ENCODE data around the gene SLC35G6. TPM values are rescaled to one million over a fixed set of nuclear protein-coding genes. Genes with fewer than 3 reads are reported as not detected.

Gene SLC35G6
- total RNA-seq (2022; extraction: Qiagen RNA extraction; ENCODE audit: low read depth): not detected in 5 replicates

GRCh38 chr17:7481275-7481674 lies at the start of gene SLC35G6:
Gene SLC35G6 (plus strand): TSS chr17:7481446. CDS start chr17:7481517, 71 bp downstream.

GRCh38 chr17:7439462-7440112 lies 41.7 kb upstream of the SLC35G6 start, which contains the start of gene FGF11:
Gene FGF11 (plus strand): TSS chr17:7439512. CDS start chr17:7439621, 109 bp downstream.

GRCh38 chr17:7444682-7445618 lies 36.3 kb upstream of the SLC35G6 start, which contains the start of gene CHRNB1:
Gene CHRNB1 (plus strand): TSS chr17:7445061. CDS start chr17:7445128, 67 bp downstream.

GRCh38 chr17:7479213-7480088 lies 1.8 kb upstream of the SLC35G6 start, which contains the start of gene ZBTB4:
Gene ZBTB4 (minus strand): TSS chr17:7479631. CDS start chr17:7466801, 12,830 bp downstream.

GRCh38 chr17:7484067-7484918 lies 3.0 kb downstream of the SLC35G6 start, which contains the start of gene POLR2A:
Gene POLR2A (plus strand): TSS chr17:7484366.

Other genes starting within 250 kb of the SLC35G6 start
- 31.4 to 43.0 TPM (median 35.3 TPM) in 5 replicates for gene DVL2, start 246.9 kb upstream of the SLC35G6 start, total RNA-seq (2022; extraction: Qiagen RNA extraction; ENCODE audit: low read depth)
- 90.3 to 102 TPM (median 93.3 TPM) in 5 replicates for gene PHF23, start 242.0 kb upstream of the SLC35G6 start, total RNA-seq (2022; extraction: Qiagen RNA extraction; ENCODE audit: low read depth)
- gene GABARAP, start 239.0 kb upstream of the SLC35G6 start, total RNA-seq (2022; extraction: Qiagen RNA extraction; ENCODE audit: low read depth): 605 to 729 TPM (median 704 TPM) in 5 replicates
- gene CTDNEP1, start 229.7 kb upstream of the SLC35G6 start, total RNA-seq (2022; extraction: Qiagen RNA extraction; ENCODE audit: low read depth): 208 to 246 TPM (median 226 TPM) in 5 replicates
- 116 to 129 TPM (median 124 TPM) in 5 replicates for gene ELP5, start 229.2 kb upstream of the SLC35G6 start, total RNA-seq (2022; extraction: Qiagen RNA extraction; ENCODE audit: low read depth)
- 0.63 to 0.91 TPM (median 0.76 TPM) in 5 replicates for gene CLDN7, start 219.0 kb upstream of the SLC35G6 start, total RNA-seq (2022; extraction: Qiagen RNA extraction; ENCODE audit: low read depth)
- 0.13 to 0.27 TPM (median 0.16 TPM) in 5 replicates for gene SLC2A4, start 199.7 kb upstream of the SLC35G6 start, total RNA-seq (2022; extraction: Qiagen RNA extraction; ENCODE audit: low read depth)
- gene YBX2, start 186.8 kb upstream of the SLC35G6 start, total RNA-seq (2022; extraction: Qiagen RNA extraction; ENCODE audit: low read depth): 0.40 to 0.60 TPM (median 0.53 TPM) in 5 replicates
- gene EIF5A, start 173.8 kb upstream of the SLC35G6 start, total RNA-seq (2022; extraction: Qiagen RNA extraction; ENCODE audit: low read depth): 1,614 to 1,831 TPM (median 1,704 TPM) in 5 replicates
- 75.1 to 106 TPM (median 95.2 TPM) in 5 replicates for gene GPS2, start 166.1 kb upstream of the SLC35G6 start, total RNA-seq (2022; extraction: Qiagen RNA extraction; ENCODE audit: low read depth)
- gene NEURL4, start 152.1 kb upstream of the SLC35G6 start, total RNA-seq (2022; extraction: Qiagen RNA extraction; ENCODE audit: low read depth): 27.1 to 33.9 TPM (median 31.9 TPM) in 5 replicates
- 3.9 to 7.6 TPM (median 4.2 TPM) in 5 replicates for gene ACAP1, start 144.9 kb upstream of the SLC35G6 start, total RNA-seq (2022; extraction: Qiagen RNA extraction; ENCODE audit: low read depth)
- 12.5 to 15.9 TPM (median 13.7 TPM) in 5 replicates for gene KCTD11, start 129.3 kb upstream of the SLC35G6 start, total RNA-seq (2022; extraction: Qiagen RNA extraction; ENCODE audit: low read depth)
- not detected in 5 replicates for gene TMEM95, start 126.3 kb upstream of the SLC35G6 start, total RNA-seq (2022; extraction: Qiagen RNA extraction; ENCODE audit: low read depth)
- 1.3 to 1.8 TPM (median 1.6 TPM) in 5 replicates for gene TNK1, start 100.4 kb upstream of the SLC35G6 start, total RNA-seq (2022; extraction: Qiagen RNA extraction; ENCODE audit: low read depth)
- 34.1 to 39.8 TPM (median 34.4 TPM) in 5 replicates for gene PLSCR3, start 86.9 kb upstream of the SLC35G6 start, total RNA-seq (2022; extraction: Qiagen RNA extraction; ENCODE audit: low read depth)
- 181 to 226 TPM (median 200 TPM) in 5 replicates for gene TMEM256, start 77.3 kb upstream of the SLC35G6 start, total RNA-seq (2022; extraction: Qiagen RNA extraction; ENCODE audit: low read depth)
- 15.4 to 21.5 TPM (median 18.0 TPM) in 5 replicates for gene NLGN2, start 73.6 kb upstream of the SLC35G6 start, total RNA-seq (2022; extraction: Qiagen RNA extraction; ENCODE audit: low read depth)
- 0.08 TPM in 1 of 5 replicates, not detected in the others for gene SPEM1, start 61.1 kb upstream of the SLC35G6 start, total RNA-seq (2022; extraction: Qiagen RNA extraction; ENCODE audit: low read depth)
- 0.07 TPM in 1 of 5 replicates, not detected in the others for gene SPEM2, start 55.8 kb upstream of the SLC35G6 start, total RNA-seq (2022; extraction: Qiagen RNA extraction; ENCODE audit: low read depth)
- gene SPEM3, start 52.6 kb upstream of the SLC35G6 start, total RNA-seq (2022; extraction: Qiagen RNA extraction; ENCODE audit: low read depth): 0.03 TPM in 2 of 5 replicates, not detected in the others
- 10.3 to 13.9 TPM (median 12.1 TPM) in 5 replicates for gene TMEM102, start 46.0 kb upstream of the SLC35G6 start, total RNA-seq (2022; extraction: Qiagen RNA extraction; ENCODE audit: low read depth)
- 0.86 to 1.3 TPM (median 1.1 TPM) in 5 replicates for gene FGF11, start 41.9 kb upstream of the SLC35G6 start, total RNA-seq (2022; extraction: Qiagen RNA extraction; ENCODE audit: low read depth)
- gene CHRNB1, start 36.4 kb upstream of the SLC35G6 start, total RNA-seq (2022; extraction: Qiagen RNA extraction; ENCODE audit: low read depth): 5.4 to 7.8 TPM (median 7.1 TPM) in 5 replicates
- 21.4 to 26.2 TPM (median 24.4 TPM) in 5 replicates for gene ZBTB4, start 1.8 kb upstream of the SLC35G6 start, total RNA-seq (2022; extraction: Qiagen RNA extraction; ENCODE audit: low read depth)
- 69.1 to 95.1 TPM (median 80.5 TPM) in 5 replicates for gene POLR2A, start 2.9 kb downstream of the SLC35G6 start, total RNA-seq (2022; extraction: Qiagen RNA extraction; ENCODE audit: low read depth)
- gene TNFSF12, start 67.6 kb downstream of the SLC35G6 start, total RNA-seq (2022; extraction: Qiagen RNA extraction; ENCODE audit: low read depth): 8.4 to 13.8 TPM (median 11.7 TPM) in 5 replicates
- gene TNFSF13, start 77.3 kb downstream of the SLC35G6 start, total RNA-seq (2022; extraction: Qiagen RNA extraction; ENCODE audit: low read depth): 0.53 to 0.94 TPM (median 0.70 TPM) in 5 replicates
- 90.8 to 107 TPM (median 105 TPM) in 5 replicates for gene SENP3, start 80.5 kb downstream of the SLC35G6 start, total RNA-seq (2022; extraction: Qiagen RNA extraction; ENCODE audit: low read depth)
- gene CD68, start 98.2 kb downstream of the SLC35G6 start, total RNA-seq (2022; extraction: Qiagen RNA extraction; ENCODE audit: low read depth): 31.9 to 41.8 TPM (median 37.0 TPM) in 5 replicates
- gene MPDU1, start 102.4 kb downstream of the SLC35G6 start, total RNA-seq (2022; extraction: Qiagen RNA extraction; ENCODE audit: low read depth): 117 to 176 TPM (median 130 TPM) in 5 replicates
- gene SOX15, start 108.6 kb downstream of the SLC35G6 start, total RNA-seq (2022; extraction: Qiagen RNA extraction; ENCODE audit: low read depth): 0.36 to 0.44 TPM (median 0.37 TPM) in 5 replicates
- 59.9 to 63.2 TPM (median 61.1 TPM) in 5 replicates for gene FXR2, start 133.5 kb downstream of the SLC35G6 start, total RNA-seq (2022; extraction: Qiagen RNA extraction; ENCODE audit: low read depth)
- gene SAT2, start 146.4 kb downstream of the SLC35G6 start, total RNA-seq (2022; extraction: Qiagen RNA extraction; ENCODE audit: low read depth): 75.9 to 92.6 TPM (median 88.1 TPM) in 5 replicates
- 0.38 to 0.70 TPM (median 0.50 TPM) in 5 replicates for gene SHBG, start 148.7 kb downstream of the SLC35G6 start, total RNA-seq (2022; extraction: Qiagen RNA extraction; ENCODE audit: low read depth)
- gene ATP1B2, start 169.5 kb downstream of the SLC35G6 start, total RNA-seq (2022; extraction: Qiagen RNA extraction; ENCODE audit: low read depth): 0.13 to 0.27 TPM (median 0.24 TPM) in 5 replicates
- 50.2 to 60.1 TPM (median 56.6 TPM) in 5 replicates for gene TP53, start 206.0 kb downstream of the SLC35G6 start, total RNA-seq (2022; extraction: Qiagen RNA extraction; ENCODE audit: low read depth)
- 33.2 to 47.3 TPM (median 45.3 TPM) in 5 replicates for gene WRAP53, start 207.0 kb downstream of the SLC35G6 start, total RNA-seq (2022; extraction: Qiagen RNA extraction; ENCODE audit: low read depth)
- 1.2 to 1.9 TPM (median 1.6 TPM) in 5 replicates for gene EFNB3, start 223.8 kb downstream of the SLC35G6 start, total RNA-seq (2022; extraction: Qiagen RNA extraction; ENCODE audit: low read depth)
- gene DNAH2, start 236.3 kb downstream of the SLC35G6 start, total RNA-seq (2022; extraction: Qiagen RNA extraction; ENCODE audit: low read depth): 0.01 to 0.09 TPM (median 0.02 TPM) in 5 replicates